B cell (primary cell): Measurements from ENCODE around the gene RGS14. TPM values are rescaled to one million over a fixed set of nuclear protein-coding genes. Genes with fewer than 3 reads are reported as not detected.

Source experiments
- ATAC-seq: fragments of 200-7000 bp; cut with Tn5 transposase; one replicate; pipeline ENCODE4 v1.10.0; 2021; ENCODE audit warnings: low read depth, mild to moderate bottlenecking, moderate number of reproducible peaks, moderate library complexity
- CTCF ChIA-PET: fragments of 350-600 bp; sonication (Branson Sonifier 250); formaldehyde crosslinking; loops from one replicate; lab custom pipeline; 2021; ENCODE audit warnings: antibody characterized with exemption, inconsistent platforms; lab: Charles Lee
- POLR2A ChIA-PET: fragments of 350-600 bp; sonication (Branson Sonifier 250); formaldehyde crosslinking; loops from one replicate; lab custom pipeline; 2021; ENCODE audit warnings: antibody characterized with exemption; lab: Charles Lee
- DNase-seq: peaks from one replicate; pipeline ENCODE4 v3.0.0; 2013
- H2AFZ ChIP-seq: 2 replicates; pipeline ENCODE4 v1.6.1; 2012; ENCODE audit warnings: mild to moderate bottlenecking, low read depth, low read length; ENCODE audit not compliant: insufficient read depth, poor library complexity, severe bottlenecking
- H3K27ac ChIP-seq, 2 donors: 1 replicate in 1 of 2; 2 replicates in 1 of 2; pipeline ENCODE4 v1.5.1; 2012 to 2013; ENCODE audit warnings: low read length in 2 of 2, mild to moderate bottlenecking in 2 of 2, moderate library complexity in 1 of 2
- H3K27me3 ChIP-seq, 4 experiments: fragments of 200-600 bp in 1 of 4; sonication (generic) in 1 of 4; replicated peaks in 1 of 4; 1 replicate in 2 of 4; 2 replicates in 2 of 4; pipeline versions ENCODE4 v1.6.1 to v1.7.0; 2013 to 2016; ENCODE audit warnings: low read length in 3 of 4, mild to moderate bottlenecking in 2 of 4, mixed read lengths in 1 of 4, moderate library complexity in 1 of 4; ENCODE audit not compliant: insufficient read depth in 4 of 4, control insufficient read depth in 3 of 4; ENCODE audit errors: control extremely low read depth in 1 of 4
- H3K36me3 ChIP-seq, 2 experiments: replicated peaks in 1 of 2; 1 replicate in 1 of 2; 2 replicates in 1 of 2; pipeline versions ENCODE4 v1.6.1 to v1.7.1; 2013; ENCODE audit warnings: low read length in 1 of 2; ENCODE audit not compliant: insufficient read depth in 2 of 2, control insufficient read depth in 1 of 2; ENCODE audit errors: control extremely low read depth in 1 of 2, extremely low read depth in 1 of 2
- H3K4me1 ChIP-seq, 2 donors: fragments of 200-600 bp in 1 of 2; sonication (generic) in 1 of 2; 1 replicate in 1 of 2; 2 replicates in 1 of 2; pipeline versions ENCODE4 v1.5.1 to v1.6.1; 2013 to 2017; ENCODE audit warnings: low read length in 2 of 2; ENCODE audit not compliant: control insufficient read depth in 2 of 2, insufficient read depth in 2 of 2
- H3K4me2 ChIP-seq: replicated peaks from 2 replicates; pipeline ENCODE3; 2012; ENCODE audit warnings: mild to moderate bottlenecking, low read depth, low read length; ENCODE audit not compliant: poor library complexity, severe bottlenecking
- H3K4me3 ChIP-seq, 5 experiments: fragments of 200-600 bp in 1 of 5; sonication (generic) in 1 of 5; 1 replicate in 3 of 5; 2 replicates in 2 of 5; pipeline versions ENCODE4 v1.5.1 to v1.7.0; 2011 to 2016; ENCODE audit warnings: low read length in 4 of 5, mild to moderate bottlenecking in 4 of 5, low read depth in 2 of 5, control low read depth in 1 of 5, moderate library complexity in 1 of 5; ENCODE audit not compliant: insufficient read depth in 1 of 5; ENCODE audit errors: control extremely low read depth in 1 of 5, extremely low read depth in 1 of 5
- H3K79me2 ChIP-seq: fragments of 200-600 bp; sonication (generic); one replicate; pipeline ENCODE4 v1.6.0; 2016; ENCODE audit warnings: low read length; ENCODE audit not compliant: control insufficient read depth, insufficient read depth
- H3K9ac ChIP-seq: fragments of 200-600 bp; sonication (generic); 2 replicates; pipeline ENCODE4 v1.6.1; 2017; ENCODE audit warnings: mild to moderate bottlenecking, low read length, moderate library complexity
- H3K9me3 ChIP-seq, 3 donors: one replicate each; pipeline versions ENCODE4 v1.6.1 to v1.7.1; 2013; ENCODE audit warnings: low read length in 2 of 3; ENCODE audit not compliant: control insufficient read depth in 2 of 3, insufficient read depth in 1 of 3; ENCODE audit errors: control extremely low read depth in 1 of 3
- H4K20me1 ChIP-seq: 2 replicates; pipeline ENCODE4 v1.6.0; 2012; ENCODE audit warnings: mild to moderate bottlenecking, low read length; ENCODE audit not compliant: insufficient read depth, control insufficient read depth, poor library complexity, severe bottlenecking
- H3K27ac Mint-ChIP-seq: one replicate; pipeline ENCODE4 v1.8.0; 2021; ENCODE audit warnings: mixed read lengths
- H3K27me3 Mint-ChIP-seq: one replicate; pipeline ENCODE4 v1.8.0; 2021; ENCODE audit warnings: mixed read lengths
- H3K4me1 Mint-ChIP-seq: one replicate; pipeline ENCODE4 v1.8.0; 2021; ENCODE audit warnings: mixed read lengths
- H3K4me3 Mint-ChIP-seq: one replicate; pipeline ENCODE4 v1.8.0; 2021; ENCODE audit warnings: mixed read lengths
- H3K9me3 Mint-ChIP-seq: one replicate; pipeline ENCODE4 v1.8.0; 2022; ENCODE audit warnings: mixed read lengths; ENCODE audit not compliant: insufficient read depth
- EZH2 ChIP-seq: IDR thresholded peaks from 2 replicates; pipeline ENCODE4 v1.6.1; 2012; ENCODE audit warnings: borderline replicate concordance, low read depth, mild to moderate bottlenecking, moderate library complexity, low read length; ENCODE audit not compliant: insufficient read depth, poor library complexity, severe bottlenecking
- WGBS: methylation state at CpG from one replicate; pipeline ENCODE4 v1.1.5; 2013; ENCODE audit warnings: missing lambda C conversion rate; ENCODE audit not compliant: insufficient coverage; 5-methylcytosine and 5-hydroxymethylcytosine counted together
- intact Hi-C: fragments of 100-400 bp; cut with micrococcal nuclease; formaldehyde crosslinking; loops from one replicate; pipeline ENCODE4 v1.10.0; 2022
- polyA plus RNA-seq: library from polyadenylated mRNA; depleted of rRNA; stranded (reverse); fragments of >200 nt; gene quantifications from 2 replicates; pipeline ENCODE4 v1.2.3, GENCODE V29; 2012
- total RNA-seq, 2 donors: library from RNA; stranded (reverse); fragments of 120-200 nt in 1 of 2; gene quantifications; 1 replicate in 1 of 2; 2 replicates in 1 of 2; pipeline versions ENCODE4 v1.2.3 to v1.2.4, GENCODE V29; 2013 to 2022
- TF ChIP-seq, protein P1 (sequence below): fragments of 200-600 bp; IDR thresholded peaks from one replicate; pipeline ENCODE4 v1.8.0; 2022; ENCODE audit warnings: antibody characterized with exemption, mild to moderate bottlenecking

The RGS14 gene
- total and polyA plus RNA-seq, 2 donors (not counting 1 experiment from before 2014, with no cell fraction given) = 85.8 to 184 TPM

DNA sequence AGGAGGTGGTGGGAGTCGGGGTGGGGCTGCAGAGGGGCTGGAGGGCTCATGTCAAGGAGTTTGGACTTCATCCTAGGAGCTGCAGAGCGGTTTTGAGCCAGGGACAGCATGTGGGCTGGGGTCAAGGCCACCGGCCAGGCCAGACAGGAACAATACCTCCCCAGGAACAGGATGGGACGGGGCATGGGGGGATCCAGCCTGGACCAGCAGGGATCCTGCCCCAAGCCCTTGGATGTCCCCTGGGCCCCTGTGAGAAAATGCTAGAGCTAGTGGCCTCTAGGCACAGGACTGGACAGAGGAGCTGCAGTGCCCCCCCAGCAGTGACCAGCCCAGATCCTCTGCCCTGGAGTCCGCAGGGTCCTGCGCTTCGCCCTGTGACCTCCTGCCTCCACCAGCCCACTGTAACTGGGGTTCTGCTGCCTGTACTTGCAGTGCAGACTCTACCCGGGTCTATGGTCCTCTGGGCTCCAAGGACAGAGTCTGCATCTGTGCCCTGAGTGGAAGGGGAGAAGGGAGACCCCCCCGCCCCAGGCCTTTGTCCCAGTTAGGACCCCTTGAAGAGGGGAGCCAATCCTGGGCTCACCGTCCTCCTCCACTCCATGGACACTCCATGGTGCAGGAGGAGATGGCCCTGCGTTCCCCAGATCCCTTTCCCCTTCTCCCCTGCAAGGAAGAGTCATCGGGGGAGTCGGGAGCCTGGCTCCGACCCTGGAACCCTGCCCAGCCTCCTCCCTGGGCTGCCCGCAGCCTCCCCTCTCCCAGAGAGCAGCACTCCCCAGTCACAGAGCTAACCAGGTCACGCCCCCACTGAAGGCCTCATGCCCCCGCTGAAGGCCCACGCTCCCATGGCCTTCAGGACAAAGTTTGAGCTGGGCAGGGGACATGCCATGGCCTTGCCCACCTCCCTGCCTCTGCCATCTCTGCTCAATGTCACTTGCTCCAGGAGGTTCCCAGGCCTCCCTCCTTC is 43.1 kb upstream of the RGS14 start:
- Mint-ChIP-seq H3K27me3 (no peaks in the 10 kb centered on the region), H3K4me1 (peaks cover 39% of the 10 kb centered on the region), H3K9me3 (no peaks in the 10 kb centered on the region), H3K4me3 (no peak overlapping the region), H3K27ac (no peak overlapping the region)
- Histone ChIP-seq H3K79me2 (peaks cover 23% of the 10 kb centered on the region), H3K4me3 (no peak overlapping the region), H3K36me3 (peaks cover 0 to 1% of the 10 kb centered on the region in 2 experiments), H3K27ac (no peak overlapping the region), H3K4me2 (no peak overlapping the region), H3K4me1 (peaks cover 29 to 38% of the 10 kb centered on the region in 2 donors), H2AFZ (no peak overlapping the region), H3K27me3 (no peaks in the 10 kb centered on the region), H3K9me3 (no peaks in the 10 kb centered on the region), H4K20me1 (peaks cover 59% of the 10 kb centered on the region), H3K9ac (no peak overlapping the region)
- ChIA-PET POLR2A (no interaction called here), CTCF (interaction anchor here (0.6 to 2.3 kb wide), 3 partner anchors 13 to 112 kb away, joined by 3 to 8 read pairs (median 6); partner anchors contain the start of gene GRK6)
- TF ChIP-seq, protein P1, sequence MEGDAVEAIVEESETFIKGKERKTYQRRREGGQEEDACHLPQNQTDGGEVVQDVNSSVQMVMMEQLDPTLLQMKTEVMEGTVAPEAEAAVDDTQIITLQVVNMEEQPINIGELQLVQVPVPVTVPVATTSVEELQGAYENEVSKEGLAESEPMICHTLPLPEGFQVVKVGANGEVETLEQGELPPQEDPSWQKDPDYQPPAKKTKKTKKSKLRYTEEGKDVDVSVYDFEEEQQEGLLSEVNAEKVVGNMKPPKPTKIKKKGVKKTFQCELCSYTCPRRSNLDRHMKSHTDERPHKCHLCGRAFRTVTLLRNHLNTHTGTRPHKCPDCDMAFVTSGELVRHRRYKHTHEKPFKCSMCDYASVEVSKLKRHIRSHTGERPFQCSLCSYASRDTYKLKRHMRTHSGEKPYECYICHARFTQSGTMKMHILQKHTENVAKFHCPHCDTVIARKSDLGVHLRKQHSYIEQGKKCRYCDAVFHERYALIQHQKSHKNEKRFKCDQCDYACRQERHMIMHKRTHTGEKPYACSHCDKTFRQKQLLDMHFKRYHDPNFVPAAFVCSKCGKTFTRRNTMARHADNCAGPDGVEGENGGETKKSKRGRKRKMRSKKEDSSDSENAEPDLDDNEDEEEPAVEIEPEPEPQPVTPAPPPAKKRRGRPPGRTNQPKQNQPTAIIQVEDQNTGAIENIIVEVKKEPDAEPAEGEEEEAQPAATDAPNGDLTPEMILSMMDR = no peak
- no peak for TF ChIP-seq EZH2
- DNase-seq (no peak), ATAC-seq (no peak)
- intact Hi-C loops = loop anchor here (10.0 kb wide), 1 partner anchor 800 kb away; the partner anchor contains the start of gene N4BP3
- 97% methylated on average over 17 of the region's 18 CpGs for WGBS
